ENCODE measurements around the gene ADAMTSL3.
"Not testable (repeated sequence)": the region's sequence is repeated elsewhere in the genome, so short reads cannot be mapped to it uniquely, and the experiment has no call there.

Gene ADAMTSL3

DNA sequence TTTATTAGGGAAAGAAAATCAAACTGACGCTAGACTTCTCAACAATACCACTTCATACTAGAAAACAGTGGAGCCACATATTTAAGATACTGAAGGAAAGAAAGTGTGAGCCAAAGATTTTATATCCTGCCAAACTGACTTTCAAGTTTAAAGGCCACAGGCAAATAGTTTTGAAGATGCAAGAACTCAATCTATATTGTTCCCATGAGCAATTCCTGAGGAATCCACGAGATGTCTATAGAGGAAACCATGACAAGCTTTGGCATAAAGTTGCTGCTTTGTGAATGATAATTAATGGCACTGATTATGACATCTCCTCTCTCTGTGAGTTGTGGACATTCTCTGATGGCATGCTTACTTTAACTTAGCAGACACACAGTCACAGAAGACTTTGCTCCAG is 305.6 kb downstream of the ADAMTSL3 start:
- no peak for DNase-seq (ENCODE audit: extremely low read depth in 1 of 2, low read depth in 1 of 2)

DNA sequence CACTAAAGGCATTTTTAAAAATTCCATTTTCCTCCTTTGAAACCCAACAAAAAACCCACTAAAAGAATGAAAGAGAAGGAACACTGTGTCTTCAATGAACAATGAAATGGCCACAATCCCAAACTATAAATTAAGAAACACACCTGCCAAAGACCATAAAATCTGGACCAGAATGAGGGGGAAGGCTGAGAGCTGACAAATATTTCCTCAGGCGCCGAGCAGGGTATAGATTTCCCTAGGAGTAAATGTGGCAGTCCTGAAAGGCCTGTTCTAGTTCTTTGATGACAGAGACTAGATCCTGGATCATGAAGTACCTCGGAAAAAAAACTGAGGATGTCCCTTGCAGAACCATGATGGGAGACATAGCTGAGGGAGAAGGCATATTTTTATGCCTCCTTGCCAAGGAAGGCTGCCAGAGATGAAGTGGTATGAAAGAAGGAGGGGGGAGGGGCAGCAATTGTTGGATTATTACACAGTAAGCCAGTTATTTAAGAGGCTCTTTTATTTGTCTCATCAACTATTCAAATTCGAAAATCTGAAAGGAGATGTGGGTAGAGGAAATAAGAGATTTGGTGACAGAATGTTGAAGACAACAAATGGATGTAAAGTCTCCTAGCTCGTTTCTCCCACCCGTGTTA is 306.4 kb downstream of the ADAMTSL3 start:
- no peak for DNase-seq (ENCODE audit: extremely low read depth in 1 of 2, low read depth in 1 of 2)

DNA sequence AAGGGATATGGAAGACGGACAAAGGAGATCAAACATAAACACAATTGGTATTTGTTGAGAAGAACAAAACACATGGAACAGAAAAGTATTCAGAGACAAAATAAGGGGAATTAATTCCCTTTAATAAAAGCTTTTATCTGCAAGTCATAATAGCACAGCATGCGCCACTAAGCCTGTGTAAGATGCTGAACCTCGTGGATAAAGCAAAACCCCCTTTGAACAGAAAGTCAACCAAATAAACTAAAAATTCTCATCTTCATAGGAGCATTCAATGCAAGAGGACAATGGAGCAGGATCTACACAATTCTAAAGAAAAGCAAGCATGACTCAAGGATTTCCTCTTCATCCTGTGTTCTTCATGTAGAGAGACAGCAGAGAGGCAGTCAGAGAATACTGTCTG is 307.4 kb downstream of the ADAMTSL3 start:
- no peak for DNase-seq (ENCODE audit: extremely low read depth in 1 of 2, low read depth in 1 of 2)

DNA sequence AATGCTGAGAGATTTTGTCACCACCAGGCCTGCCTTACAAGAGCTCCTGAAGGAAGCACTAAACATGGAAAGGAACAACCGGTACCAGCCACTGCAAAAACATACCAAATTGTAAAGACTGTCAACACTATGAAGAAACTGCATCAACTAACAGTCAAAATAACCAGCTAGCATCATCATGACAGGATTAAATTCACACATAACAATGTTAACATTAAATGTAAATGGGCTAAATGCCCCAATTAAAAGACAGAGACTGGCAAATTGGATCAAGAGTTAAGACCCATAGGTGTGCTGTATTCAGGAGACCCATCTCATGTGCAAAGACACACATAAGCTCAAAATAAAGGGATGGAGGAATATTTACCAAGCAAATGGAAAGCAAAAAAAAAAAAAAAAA is 311.0 kb downstream of the ADAMTSL3 start:
- DNase-seq (ENCODE audit: extremely low read depth in 1 of 2, low read depth in 1 of 2): not testable (repeated sequence)

GRCh38 chr15:83970295-83970890 is 316.5 kb downstream of the ADAMTSL3 start:
- no peak for DNase-seq (ENCODE audit: extremely low read depth in 1 of 2, low read depth in 1 of 2)

- no peak for DNase-seq (ENCODE audit: extremely low read depth in 1 of 2, low read depth in 1 of 2)
Observed at GRCh38 chr15:83971992-83972391, 318.1 kb downstream of the ADAMTSL3 start.

DNA sequence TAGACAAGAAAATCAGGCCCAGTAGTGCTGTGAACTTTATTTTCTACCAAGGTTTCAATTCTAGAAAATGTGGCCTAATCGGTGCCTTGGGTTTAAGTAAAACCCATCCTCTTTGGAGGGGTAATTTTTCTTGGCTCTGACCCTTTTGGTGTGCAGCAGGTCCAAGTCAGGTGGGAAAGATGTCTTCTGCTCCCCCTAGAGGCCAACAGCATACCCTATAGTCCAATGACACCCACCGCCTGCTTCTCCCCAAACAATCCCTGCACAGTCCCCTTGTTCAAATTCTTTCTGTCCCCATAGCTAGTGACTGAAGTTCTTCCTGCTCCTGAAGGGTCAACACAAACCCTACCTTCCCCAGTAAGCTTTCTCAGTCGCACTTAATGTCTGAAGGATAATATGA is 319.9 kb downstream of the ADAMTSL3 start:
- DNase-seq (ENCODE audit: extremely low read depth in 1 of 2, low read depth in 1 of 2): peak in 1 of 2 donors; percentile 3

DNA sequence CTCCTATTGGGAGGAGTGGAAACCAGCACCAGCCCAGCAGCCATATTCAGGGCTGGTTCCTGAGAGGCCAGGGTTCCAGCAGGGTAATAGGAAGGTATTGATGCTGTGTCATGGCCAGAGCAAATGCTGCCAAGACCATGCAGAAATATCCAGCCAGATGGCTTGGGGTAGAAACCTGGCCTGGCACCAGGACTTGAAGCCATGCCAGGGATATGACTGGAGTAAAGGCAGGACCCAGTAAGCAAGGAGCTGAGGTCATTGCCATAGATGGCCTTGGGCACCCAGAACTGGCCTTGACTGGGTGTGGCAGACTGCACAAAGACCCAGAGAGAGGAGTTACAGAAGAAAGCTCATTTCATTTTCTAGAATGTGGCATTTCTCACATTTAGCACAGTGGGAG is 324.1 kb downstream of the ADAMTSL3 start:
- DNase-seq (ENCODE audit: extremely low read depth in 1 of 2, low read depth in 1 of 2): no peak

- DNase-seq (ENCODE audit: extremely low read depth in 1 of 2, low read depth in 1 of 2): no peak
Observed at GRCh38 chr15:83978588-83978987, 324.7 kb downstream of the ADAMTSL3 start.

DNA sequence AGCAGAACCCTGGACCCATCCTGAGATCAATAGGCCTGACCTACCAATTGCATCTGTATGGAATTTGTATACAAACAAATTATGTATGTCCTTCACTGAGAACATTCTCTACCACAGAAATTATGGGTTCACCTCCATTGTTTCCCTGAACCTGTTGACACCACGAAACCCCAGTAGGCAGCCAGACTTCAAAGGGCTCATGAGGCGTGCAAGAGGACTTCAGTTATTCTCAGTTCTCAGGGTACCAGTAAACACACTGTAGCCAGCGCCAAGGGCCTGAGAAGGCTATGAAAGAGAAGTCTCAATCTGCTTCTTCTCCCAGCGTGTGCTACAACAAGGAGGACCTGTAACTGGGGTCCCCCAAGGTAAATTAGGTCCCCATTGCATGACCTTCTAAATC is 326.7 kb downstream of the ADAMTSL3 start:
- no peak for DNase-seq (ENCODE audit: extremely low read depth in 1 of 2, low read depth in 1 of 2)

- no peak for DNase-seq (ENCODE audit: extremely low read depth in 1 of 2, low read depth in 1 of 2)
Observed at GRCh38 chr15:83982748-83983147, 328.8 kb downstream of the ADAMTSL3 start.

- DNase-seq (ENCODE audit: extremely low read depth in 1 of 2, low read depth in 1 of 2): no peak
Observed at GRCh38 chr15:83983634-83984458, 329.9 kb downstream of the ADAMTSL3 start.

GRCh38 chr15:83984601-83985000 is 330.7 kb downstream of the ADAMTSL3 start:
- DNase-seq (ENCODE audit: extremely low read depth in 1 of 2, low read depth in 1 of 2): no peak

GRCh38 chr15:83991163-83991562 is 337.2 kb downstream of the ADAMTSL3 start:
- no peak for DNase-seq (ENCODE audit: extremely low read depth in 1 of 2, low read depth in 1 of 2)

GRCh38 chr15:83992324-83993031 is 338.6 kb downstream of the ADAMTSL3 start:
- no peak for DNase-seq (ENCODE audit: extremely low read depth in 1 of 2, low read depth in 1 of 2)

DNA sequence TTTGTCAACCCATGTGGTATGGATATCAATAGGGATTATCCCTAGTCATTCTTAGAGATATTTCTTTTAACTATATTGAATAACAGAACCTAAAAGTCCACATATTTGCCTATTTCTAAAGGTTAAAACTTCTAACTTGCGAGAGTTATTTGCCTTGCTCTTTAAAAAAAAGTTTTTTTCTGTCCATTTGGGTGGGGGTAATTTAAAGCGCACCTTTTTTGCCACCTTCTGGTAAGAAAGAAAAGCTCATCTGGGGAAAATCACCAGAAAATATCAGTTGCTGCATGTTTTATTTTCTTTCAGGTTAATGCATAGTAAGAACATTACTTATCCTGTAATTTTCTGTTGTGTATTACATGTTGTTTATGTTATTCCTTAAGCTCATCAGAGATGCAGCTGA is 339.7 kb downstream of the ADAMTSL3 start:
- DNase-seq (ENCODE audit: extremely low read depth in 1 of 2, low read depth in 1 of 2): no peak

DNA sequence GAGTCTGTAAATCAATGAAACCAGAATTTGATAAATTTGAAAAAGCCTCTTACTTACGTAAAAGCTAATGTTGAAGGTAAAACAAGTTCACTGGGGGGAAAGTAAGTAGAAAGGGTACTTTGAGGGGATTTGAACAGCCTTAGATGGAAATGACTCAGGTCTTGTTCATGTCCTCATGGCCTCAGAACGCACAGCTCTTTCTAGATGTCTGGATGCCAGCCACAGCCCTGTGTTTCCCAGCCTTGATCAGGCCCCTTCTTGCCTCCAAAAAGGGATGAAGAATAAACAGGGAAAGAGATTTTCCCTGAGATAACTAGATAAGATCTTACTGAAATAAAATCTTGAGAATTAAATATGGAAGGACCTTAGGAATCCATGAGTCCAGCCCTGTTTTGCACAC is 344.6 kb downstream of the ADAMTSL3 start:
- no peak for DNase-seq (ENCODE audit: extremely low read depth in 1 of 2, low read depth in 1 of 2)

DNA sequence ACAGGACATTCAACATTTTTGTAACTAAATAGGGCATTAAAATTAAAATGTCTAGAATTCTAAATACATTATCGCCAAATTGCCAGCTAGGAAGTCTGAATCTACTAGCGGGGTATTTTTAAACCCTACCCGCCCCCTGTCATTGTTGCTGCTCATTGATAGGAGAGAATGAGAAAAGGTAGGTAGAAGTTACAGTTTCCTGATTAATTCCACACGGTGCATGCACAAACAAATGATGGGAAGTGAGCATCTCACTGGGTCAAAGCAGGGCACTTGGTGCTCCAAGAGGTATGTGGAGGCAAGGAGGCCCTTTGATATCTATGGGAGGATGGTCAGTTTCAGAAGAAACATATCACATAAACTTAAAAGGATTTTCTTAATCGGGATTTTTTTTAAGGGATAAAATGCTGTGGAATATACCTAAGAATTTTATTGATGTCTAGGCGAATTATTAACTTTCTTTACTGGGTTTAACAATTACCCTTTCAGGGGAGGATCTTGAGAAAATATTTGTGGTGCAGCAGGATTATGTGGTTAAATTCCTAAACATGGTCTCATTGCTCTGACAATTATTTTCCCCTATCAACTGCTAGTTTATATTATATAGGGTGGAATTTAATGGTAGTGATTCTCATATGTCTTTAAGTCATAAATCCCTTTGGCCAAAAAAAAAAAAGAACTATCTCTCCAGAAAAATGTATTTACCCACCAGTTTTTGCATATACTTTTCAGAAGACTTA is 345.6 kb downstream of the ADAMTSL3 start:
- DNase-seq (ENCODE audit: extremely low read depth in 1 of 2, low read depth in 1 of 2): no peak

DNA sequence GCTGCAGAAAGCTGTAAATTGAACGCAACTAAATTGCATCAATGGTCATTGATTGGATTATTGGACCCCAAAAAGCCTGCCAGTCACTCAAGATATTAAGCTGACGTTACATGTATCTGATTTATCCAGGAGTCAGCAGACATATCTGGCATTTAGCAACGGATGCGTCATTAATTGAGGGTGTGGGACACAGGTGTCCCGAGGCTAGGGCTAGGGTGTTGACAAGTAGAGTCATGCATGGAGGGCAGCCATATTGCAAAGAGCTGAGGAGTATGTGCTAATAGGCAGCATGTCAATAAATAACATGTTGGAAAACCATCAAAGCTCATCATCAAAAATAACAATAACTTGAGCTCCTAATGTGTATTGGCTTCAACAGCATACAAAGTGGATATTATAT is 347.1 kb downstream of the ADAMTSL3 start:
- DNase-seq (ENCODE audit: extremely low read depth in 1 of 2, low read depth in 1 of 2): no peak

- DNase-seq (ENCODE audit: extremely low read depth in 1 of 2, low read depth in 1 of 2): no peak
Observed at GRCh38 chr15:84001655-84002054, 347.7 kb downstream of the ADAMTSL3 start.
